GM12873 (cell line): ENCODE results near the gene FAM120A.

Experiments
- CTCF ChIP-seq: IDR thresholded peaks from 2 replicates; pipeline ENCODE4 v1.5.1; 2012; ENCODE audit warnings: low read depth, mild to moderate bottlenecking, moderate library complexity, low read length, control low read depth; ENCODE audit not compliant: insufficient read depth; ENCODE audit errors: missing control alignments

Gene FAM120A

GRCh38 chr9:93475856-93476255 is 24.4 kb downstream of the FAM120A start:
- TF ChIP-seq CTCF = no peak

GRCh38 chr9:93476924-93477323 is 25.4 kb downstream of the FAM120A start:
- no peak for TF ChIP-seq CTCF

- TF ChIP-seq CTCF = no peak
Measured at GRCh38 chr9:93477397-93477796, 25.9 kb downstream of the FAM120A start.

GRCh38 chr9:93479726-93480125 is 28.2 kb downstream of the FAM120A start:
- TF ChIP-seq CTCF = no peak

GRCh38 chr9:93480262-93480661 is 28.8 kb downstream of the FAM120A start:
- TF ChIP-seq CTCF = no peak

GRCh38 chr9:93480728-93481324 is 29.3 kb downstream of the FAM120A start:
- no peak for TF ChIP-seq CTCF

GRCh38 chr9:93483497-93483896 is 32.0 kb downstream of the FAM120A start:
- TF ChIP-seq CTCF = no peak
